Stomach (tissue), 4 donors: ENCODE data around the gene RAMP1.

Experiments
- POLR2A ChIP-seq, 4 donors: fragments of 450-650 bp; IDR thresholded peaks; one replicate each; pipeline ENCODE4 v1.6.1; 2016; ENCODE audit warnings: antibody characterized with exemption in 4 of 4, control low read depth in 2 of 4, mild to moderate bottlenecking in 1 of 4, moderate library complexity in 1 of 4
- POLR2AphosphoS5 ChIP-seq, 3 donors: sonication (generic); formaldehyde crosslinking; IDR thresholded peaks; one replicate each; pipeline ENCODE4 v1.6.1; 2016; ENCODE audit warnings: antibody characterized with exemption in 3 of 3
- TF ChIP-seq, protein P1 (sequence below), 7 experiments: fragments of 450-650 bp in 4 of 7; fragments of 200-600 bp in 3 of 7; sonication (generic) in 3 of 7; IDR thresholded peaks; one replicate each; pipeline ENCODE4 v1.5.1; 2016 to 2019; ENCODE audit warnings: antibody characterized with exemption in 7 of 7, control low read depth in 2 of 7, mild to moderate bottlenecking in 1 of 7

DNA sequence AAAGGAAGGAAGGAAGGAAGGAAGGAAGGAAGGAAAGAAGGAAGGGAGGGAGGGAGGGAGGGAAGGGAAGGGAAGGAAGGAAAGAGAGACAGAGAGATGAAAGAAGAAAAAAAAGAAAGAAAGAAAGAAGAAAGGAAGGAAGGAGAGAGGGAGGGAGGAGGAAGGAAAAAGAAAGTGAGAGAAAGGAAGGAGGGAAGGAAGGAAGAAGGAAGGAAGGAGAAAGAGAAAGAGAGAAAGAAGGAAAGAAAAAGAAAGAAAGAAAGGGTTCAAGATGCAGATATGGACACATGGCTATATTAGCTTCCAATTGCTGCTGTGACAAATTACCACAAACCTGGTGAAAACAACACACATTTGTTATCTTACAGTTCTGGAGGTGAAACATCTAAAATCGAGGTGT lies 87.0 kb downstream of the RAMP1 start:
- TF ChIP-seq, protein P1, sequence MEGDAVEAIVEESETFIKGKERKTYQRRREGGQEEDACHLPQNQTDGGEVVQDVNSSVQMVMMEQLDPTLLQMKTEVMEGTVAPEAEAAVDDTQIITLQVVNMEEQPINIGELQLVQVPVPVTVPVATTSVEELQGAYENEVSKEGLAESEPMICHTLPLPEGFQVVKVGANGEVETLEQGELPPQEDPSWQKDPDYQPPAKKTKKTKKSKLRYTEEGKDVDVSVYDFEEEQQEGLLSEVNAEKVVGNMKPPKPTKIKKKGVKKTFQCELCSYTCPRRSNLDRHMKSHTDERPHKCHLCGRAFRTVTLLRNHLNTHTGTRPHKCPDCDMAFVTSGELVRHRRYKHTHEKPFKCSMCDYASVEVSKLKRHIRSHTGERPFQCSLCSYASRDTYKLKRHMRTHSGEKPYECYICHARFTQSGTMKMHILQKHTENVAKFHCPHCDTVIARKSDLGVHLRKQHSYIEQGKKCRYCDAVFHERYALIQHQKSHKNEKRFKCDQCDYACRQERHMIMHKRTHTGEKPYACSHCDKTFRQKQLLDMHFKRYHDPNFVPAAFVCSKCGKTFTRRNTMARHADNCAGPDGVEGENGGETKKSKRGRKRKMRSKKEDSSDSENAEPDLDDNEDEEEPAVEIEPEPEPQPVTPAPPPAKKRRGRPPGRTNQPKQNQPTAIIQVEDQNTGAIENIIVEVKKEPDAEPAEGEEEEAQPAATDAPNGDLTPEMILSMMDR (IDR thresholded peaks at IDR 0.05): no peak
- TF ChIP-seq POLR2A (IDR thresholded peaks at IDR 0.05): no peak
- TF ChIP-seq POLR2AphosphoS5 (IDR thresholded peaks at IDR 0.05): no peak
